HUDEP-2 (cell line): Measurements from ENCODE around the gene BCL10.
A peak's percentile ranks its signal among the peaks of the same experiment; 100 is the strongest.
"Not testable (repeated sequence)": the region's sequence is repeated elsewhere in the genome, so short reads cannot be mapped to it uniquely, and the experiment has no call there.

ENCODE experiments used
- DNase-seq, 76 experiments: peaks; one replicate each; lab custom pipeline; 2025; ENCODE audit not compliant: unreplicated experiment in 76 of 76; lab: John Stamatoyannopoulos, UW

BCL10 gene

GRCh38 chr1:85268801-85269585, 7.4 kb downstream of the BCL10 start:
- DNase-seq = no peak

GRCh38 chr1:85267313-85267712, 9.1 kb downstream of the BCL10 start:
- no peak for DNase-seq

- no peak for DNase-seq
These were observed 12.3 kb downstream of the BCL10 start for GRCh38 chr1:85264150-85264549.

GRCh38 chr1:85262985-85263384, 13.4 kb downstream of the BCL10 start:
- no peak for DNase-seq

GRCh38 chr1:85259912-85260274, 16.5 kb downstream of the BCL10 start:
- DNase-seq = peak in 1 of 76 experiments; percentile 33

GRCh38 chr1:85259118-85259911, 17.1 kb downstream of the BCL10 start, which contains the start of gene C1orf52:
Gene C1orf52 (minus strand): TSS chr1:85259662. CDS start chr1:85259633, 29 bp downstream.
- DNase-seq = peak; percentile 5 to 92 (median 84)

- peak in 1 of 76 experiments; percentile 6 for DNase-seq
These were observed 17.8 kb downstream of the BCL10 start for GRCh38 chr1:85258536-85259117.

GRCh38 chr1:85249042-85249441, 27.4 kb downstream of the BCL10 start:
- not testable (repeated sequence) for DNase-seq

GRCh38 chr1:85245891-85246290, 30.5 kb downstream of the BCL10 start:
- DNase-seq = no peak

- no peak for DNase-seq
These were observed 31.0 kb downstream of the BCL10 start for GRCh38 chr1:85245456-85245855.

GRCh38 chr1:85244271-85245061, 32.0 kb downstream of the BCL10 start:
- DNase-seq = no peak

GRCh38 chr1:85243372-85243771, 33.1 kb downstream of the BCL10 start:
- DNase-seq = no peak

- no peak for DNase-seq
These were observed 35.8 kb downstream of the BCL10 start for GRCh38 chr1:85240643-85241042.

- DNase-seq = peak in 22 of 76 experiments; percentile 1 to 36 (median 13)
These were observed 36.2 kb downstream of the BCL10 start for GRCh38 chr1:85240174-85240601.

GRCh38 chr1:85237613-85238012, 38.8 kb downstream of the BCL10 start:
- no peak for DNase-seq

GRCh38 chr1:85230305-85230977, 46.0 kb downstream of the BCL10 start:
- peak in 4 of 76 experiments; percentile 3 to 11 (median 7) for DNase-seq

- DNase-seq = no peak
These were observed 46.8 kb downstream of the BCL10 start for GRCh38 chr1:85229574-85230097.

- DNase-seq = no peak
These were observed 47.5 kb downstream of the BCL10 start for GRCh38 chr1:85228972-85229371.

GRCh38 chr1:85225624-85226380, 50.6 kb downstream of the BCL10 start:
- no peak for DNase-seq
